ENCODE measurements around the gene IL17A.

DNA sequence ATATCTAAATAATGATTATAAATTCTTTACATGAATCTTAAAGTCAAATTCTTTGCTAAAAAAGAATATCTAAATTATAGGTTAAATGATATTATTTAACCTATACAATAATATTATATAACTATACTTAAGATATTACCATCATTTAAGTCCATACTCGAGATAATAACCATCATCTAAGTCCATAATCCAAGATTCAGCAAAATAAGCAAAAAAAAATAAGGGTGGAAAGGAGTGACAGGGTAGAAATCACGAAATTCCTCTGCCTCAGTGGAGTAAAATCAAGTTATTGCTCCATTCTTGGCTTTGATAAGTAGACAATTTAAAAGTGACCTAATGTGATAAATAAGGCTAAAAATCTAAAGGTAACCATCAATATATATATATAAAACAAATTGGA lies 9.7 kb downstream of the IL17A start:
- no peak for TF ChIP-seq CTCF (IDR thresholded peaks at IDR 0.05)
- TF ChIP-seq, protein P1, sequence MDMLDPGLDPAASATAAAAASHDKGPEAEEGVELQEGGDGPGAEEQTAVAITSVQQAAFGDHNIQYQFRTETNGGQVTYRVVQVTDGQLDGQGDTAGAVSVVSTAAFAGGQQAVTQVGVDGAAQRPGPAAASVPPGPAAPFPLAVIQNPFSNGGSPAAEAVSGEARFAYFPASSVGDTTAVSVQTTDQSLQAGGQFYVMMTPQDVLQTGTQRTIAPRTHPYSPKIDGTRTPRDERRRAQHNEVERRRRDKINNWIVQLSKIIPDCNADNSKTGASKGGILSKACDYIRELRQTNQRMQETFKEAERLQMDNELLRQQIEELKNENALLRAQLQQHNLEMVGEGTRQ (CRISPR knock-in tag; IDR thresholded peaks at IDR 0.05) = no peak
- TF ChIP-seq PRRX2 (CRISPR knock-in tag; IDR thresholded peaks at IDR 0.05) = no peak
- no peak for TF ChIP-seq ZNF396 (CRISPR knock-in tag; IDR thresholded peaks at IDR 0.05; ENCODE audit: borderline replicate concordance)
- no peak for TF ChIP-seq ATF1 (CRISPR knock-in tag; IDR thresholded peaks at IDR 0.05)
- TF ChIP-seq ATF2 (CRISPR knock-in tag; IDR thresholded peaks at IDR 0.05; ENCODE audit: borderline replicate concordance, low read depth) = no peak
